NCI-H146 treated with DMSO at 0.1 percent for 48 hours (cell line): ENCODE data around the gene TTYH3.
A peak's percentile ranks its signal among the peaks of the same experiment; 100 is the strongest.

ENCODE experiments used
- DNase-seq: peaks from one replicate; lab custom pipeline; 2025; ENCODE audit not compliant: unreplicated experiment; lab: John Stamatoyannopoulos, UW

The TTYH3 gene

GRCh38 chr7:2614631-2615330, 17.0 kb upstream of the TTYH3 start:
- DNase-seq = no peak

GRCh38 chr7:2616387-2617324, 15.1 kb upstream of the TTYH3 start:
- no peak for DNase-seq

DNA sequence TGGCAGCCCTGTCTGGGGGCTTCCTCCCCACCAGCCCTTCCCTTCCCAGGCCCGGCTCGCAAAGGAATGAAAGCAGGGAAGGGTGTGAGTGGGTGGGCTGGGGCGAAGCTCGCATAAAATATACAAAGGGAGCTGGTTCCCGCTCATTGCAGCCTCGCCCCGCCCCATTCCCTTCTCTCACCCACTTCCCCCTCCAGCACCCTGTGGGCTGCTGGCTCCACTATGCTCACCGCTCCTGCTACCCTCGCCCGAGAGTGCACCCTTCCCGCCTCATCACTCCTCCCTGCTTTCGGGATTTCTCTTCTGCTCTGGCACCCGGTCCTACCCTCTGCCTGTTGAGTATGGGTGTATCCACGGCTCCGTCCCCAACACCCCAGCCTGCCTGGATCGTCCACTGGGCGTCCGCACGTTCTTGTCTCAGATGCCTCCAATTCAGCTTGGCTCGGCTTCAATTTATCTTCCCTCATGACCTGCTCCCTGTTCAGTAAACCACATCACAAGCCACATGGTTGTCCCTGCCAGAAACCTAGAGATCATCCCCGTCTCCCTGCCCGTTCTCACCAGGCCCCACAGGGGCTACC, 14.4 kb upstream of the TTYH3 start:
- DNase-seq = no peak

DNA sequence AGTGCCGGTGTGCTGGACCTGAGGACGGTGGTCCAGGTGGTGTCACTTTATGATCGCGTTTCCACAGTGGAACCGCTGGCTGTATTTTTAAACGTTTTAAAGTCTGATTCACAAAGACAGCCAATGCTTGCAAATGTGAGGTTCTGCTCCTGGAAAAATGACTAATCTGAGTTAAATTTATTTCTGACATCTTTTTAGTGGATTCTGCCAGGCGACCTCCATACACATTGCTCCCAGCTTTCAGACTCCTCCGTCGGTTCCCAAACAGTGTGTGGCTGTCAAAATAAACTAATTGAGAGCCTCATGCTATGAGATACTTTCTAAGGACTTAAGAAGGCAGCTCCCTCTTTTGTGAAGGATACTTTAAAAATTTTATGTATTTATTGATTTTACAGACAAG, 12.7 kb upstream of the TTYH3 start:
- no peak for DNase-seq

GRCh38 chr7:2621061-2621828, 10.5 kb upstream of the TTYH3 start:
- DNase-seq = no peak

DNA sequence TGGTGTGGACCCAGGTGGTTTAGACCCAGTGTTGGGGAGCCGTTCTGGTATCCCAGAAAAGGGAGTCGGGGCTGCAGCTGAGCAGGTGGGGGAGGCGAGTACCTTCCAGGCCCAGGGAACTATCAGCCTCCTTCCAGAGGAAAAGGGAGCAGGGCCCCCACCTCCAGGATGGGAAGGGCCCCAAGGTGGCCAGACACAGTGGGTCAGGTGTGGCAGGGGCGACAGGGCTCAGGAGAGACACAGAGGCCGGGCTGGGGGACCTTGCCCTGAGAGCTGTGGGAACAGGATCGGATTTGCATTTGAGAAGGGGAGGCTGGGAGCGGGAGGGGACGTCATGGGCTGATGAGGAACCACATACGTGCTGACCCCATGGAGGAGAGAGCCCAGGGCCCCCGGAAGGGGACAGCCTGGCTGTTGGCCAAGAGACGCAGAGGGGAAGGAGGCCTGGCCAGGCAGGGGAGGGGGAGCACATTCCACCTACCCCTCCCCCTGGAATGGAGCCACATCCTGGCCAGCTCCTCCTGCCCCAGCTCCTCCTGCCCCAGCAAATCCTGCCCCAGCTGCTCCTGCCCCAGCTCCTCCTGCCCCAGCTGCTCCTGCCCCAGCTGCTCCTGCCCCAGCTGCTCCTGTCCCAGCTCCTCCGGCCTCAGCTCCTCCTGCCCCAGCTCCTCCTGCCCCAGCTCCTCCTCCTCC, 9.7 kb upstream of the TTYH3 start:
- no peak for DNase-seq

DNA sequence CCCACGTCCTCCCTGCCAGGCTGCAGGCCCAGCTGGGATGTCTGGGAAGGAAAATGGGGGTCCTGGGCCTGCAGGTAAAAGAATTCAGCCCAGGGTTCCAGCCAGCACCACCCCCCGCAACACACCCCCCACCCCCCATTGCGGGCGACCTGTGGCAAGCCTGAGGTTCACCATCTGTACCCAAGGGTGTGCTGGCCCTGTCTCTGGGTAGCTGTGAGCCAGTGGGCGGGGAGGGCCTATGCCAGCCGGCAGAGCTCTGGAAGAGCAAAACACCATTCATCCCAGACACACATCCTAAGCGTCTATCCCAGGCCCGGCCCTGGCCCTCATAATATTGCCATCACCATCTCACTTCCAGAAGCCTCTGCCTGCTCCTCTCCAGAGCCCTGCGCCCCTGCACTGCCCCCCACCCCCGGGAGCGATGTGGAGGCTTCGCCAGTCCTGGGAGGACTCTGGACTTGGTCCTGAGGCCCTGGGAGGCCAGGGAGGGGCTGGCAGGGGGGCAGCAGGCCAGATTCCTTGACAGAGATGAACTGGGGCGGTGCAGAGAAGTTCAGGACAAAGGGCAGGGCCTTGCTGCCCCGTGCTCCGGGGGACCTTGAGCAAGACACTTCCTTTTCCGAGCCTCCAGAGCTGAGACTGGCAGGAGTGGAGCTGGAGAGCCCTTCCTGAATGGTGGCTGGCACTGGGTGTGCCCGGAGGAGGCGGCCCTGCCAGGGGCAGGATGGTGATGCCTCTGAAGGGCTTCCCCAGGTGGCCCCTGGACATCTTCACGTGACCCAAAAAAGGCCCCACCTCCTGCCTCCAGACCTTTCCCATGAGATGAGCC, 8.7 kb upstream of the TTYH3 start:
- no peak for DNase-seq

DNA sequence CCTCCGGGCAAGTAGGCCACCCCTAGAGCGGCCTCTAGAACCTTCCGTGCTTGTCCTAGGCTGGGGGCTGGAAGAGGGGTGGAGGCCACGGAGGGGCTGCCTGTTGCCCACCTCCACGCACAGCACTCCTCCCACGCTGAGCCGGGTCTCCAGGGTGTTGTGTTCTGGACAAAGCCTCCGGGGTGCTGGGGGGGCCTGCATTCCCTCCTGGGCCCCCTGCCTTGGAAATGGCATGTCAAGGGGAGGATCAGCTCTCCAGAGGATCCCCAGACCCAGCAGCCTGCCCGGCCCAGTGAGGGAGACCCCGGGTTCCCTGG, 8.1 kb upstream of the TTYH3 start:
- no peak for DNase-seq

GRCh38 chr7:2624293-2624886, 7.4 kb upstream of the TTYH3 start:
- no peak for DNase-seq

DNA sequence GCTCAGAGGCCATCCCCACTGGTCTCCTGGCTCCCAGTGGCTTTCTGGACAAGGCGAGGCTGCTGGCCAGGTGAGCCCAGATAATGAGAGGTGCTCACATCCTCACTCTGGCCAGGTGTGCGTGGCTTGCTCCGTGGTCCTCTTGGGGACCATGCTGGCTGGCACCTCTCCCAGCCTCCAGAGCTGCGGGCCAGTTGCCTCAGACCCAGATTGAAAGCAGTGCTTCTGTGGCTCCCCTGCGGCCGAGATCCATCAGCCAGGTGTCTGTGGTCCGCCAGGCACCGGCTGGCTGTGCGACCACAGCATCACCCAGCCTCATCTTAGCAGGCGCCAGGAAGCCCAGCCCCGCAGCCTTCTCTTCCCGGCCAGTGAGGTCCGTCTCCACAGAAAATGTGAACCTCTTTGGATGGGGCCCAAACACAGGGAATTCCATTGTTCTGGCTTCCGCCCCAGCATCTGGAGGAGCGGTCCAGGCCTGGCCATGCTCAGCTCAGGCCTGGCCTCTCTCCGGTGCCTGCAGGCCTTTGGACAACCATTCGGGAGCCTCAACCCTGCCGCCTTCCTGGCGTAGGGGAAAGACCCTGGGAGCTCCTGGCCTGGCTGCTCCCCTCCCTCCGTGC, 5.2 kb upstream of the TTYH3 start:
- no peak for DNase-seq

DNA sequence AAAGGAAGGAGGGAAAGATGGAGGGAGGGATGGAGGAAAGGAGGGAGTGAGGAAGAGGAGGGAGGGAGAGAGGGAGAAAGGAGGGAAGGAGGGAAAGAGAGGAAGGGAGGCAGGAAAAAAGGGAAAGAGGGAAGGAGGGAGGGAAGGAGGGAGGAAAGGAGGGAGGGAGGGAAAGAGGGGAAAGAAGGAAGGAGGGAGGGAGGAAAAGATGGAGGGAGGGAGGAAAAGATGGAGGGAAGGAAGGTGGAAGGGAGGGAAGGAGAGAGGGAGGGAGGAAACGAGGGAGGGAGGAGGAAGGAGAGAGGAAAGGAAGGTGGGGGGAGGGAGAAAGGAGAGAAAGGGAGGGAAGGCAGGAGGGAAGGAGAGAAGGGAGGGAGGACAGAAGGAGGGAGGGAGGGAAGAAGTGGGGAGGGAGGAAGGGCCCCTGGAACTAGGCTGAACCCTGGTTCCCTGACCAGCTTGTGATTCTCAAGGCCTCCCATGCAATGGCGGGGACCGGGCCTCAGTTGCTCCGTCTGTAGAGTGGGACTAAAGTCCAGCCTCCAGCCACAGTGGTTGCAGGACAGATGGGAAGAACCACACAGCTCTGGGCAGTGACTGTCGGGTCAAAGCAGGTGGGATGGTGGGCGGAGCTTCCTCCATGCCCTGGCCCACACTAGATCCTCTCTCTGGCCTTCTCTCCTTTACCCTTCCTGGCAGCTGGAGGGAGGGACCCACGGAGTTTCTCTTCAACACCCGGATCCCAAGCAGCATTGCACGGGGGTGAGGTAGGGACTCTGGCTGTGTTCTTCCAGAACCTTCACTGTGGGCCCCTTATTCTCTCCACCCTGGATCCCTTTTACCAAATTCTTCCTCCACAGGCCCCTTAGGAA, 4.3 kb upstream of the TTYH3 start:
- no peak for DNase-seq

DNA sequence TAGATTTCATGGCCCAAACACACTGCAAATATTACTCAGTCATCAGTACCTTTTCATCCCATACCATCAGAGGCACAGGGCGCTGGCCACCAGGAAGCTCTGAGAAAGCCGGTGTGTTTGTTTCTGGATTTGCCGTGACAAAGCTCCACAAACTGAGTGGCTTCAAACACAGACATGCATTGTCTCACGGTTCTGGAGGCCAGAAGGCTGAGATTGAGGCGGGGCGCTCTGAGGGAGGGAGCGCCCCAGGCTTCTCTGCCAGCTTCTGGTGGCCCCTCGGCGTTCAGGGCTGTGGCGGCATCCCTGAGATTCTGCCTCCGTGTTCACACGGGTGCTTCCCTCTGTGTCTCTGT, 3.7 kb upstream of the TTYH3 start:
- no peak for DNase-seq

- no peak for DNase-seq
Observed at GRCh38 chr7:2628891-2629290, 2.9 kb upstream of the TTYH3 start.

DNA sequence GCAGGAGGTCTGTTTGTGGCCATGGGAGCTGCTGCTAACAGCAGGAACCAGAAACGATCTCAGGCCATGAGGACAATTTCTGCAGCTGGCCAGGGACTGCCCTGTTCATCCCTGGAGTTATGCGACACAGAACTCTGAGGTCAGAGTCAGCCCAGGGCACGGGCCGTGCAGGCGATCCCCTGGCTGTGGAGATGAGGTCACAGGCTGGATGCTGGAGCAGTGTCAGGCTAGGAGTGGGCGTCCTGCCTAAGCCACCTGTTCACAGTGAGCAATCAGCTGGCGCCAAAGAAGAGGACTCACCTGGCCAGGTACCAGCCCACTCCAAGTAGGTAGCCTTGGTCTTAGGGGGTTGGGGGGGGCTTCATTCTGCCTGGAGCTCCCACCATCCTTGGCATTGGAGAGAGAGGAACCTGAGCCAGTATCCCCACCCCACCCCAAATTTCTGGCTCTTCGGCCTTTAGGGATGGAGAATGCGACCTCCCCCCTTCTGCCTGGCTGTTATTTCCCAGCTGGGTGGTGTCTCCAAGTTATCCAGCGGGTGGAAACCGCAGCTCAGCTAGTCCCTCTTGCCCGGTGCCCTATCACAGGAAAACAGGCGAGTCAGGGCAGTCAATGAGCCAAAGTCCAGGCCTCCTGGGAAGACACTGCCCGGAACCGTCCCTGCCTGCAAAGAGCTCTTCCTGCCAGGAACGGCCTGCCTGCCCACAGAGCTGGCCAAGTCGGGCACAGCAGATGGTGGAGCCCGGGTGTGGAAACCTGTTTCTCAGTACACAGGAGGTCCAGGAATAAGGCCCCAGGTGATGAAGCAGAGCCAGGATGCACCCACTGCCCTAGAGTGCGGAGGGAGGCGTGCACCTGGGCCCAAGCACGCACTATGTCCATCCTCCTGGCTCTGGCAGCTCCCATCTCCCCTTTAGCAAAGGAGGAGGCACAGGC, 1.8 kb upstream of the TTYH3 start:
- DNase-seq = no peak

DNA sequence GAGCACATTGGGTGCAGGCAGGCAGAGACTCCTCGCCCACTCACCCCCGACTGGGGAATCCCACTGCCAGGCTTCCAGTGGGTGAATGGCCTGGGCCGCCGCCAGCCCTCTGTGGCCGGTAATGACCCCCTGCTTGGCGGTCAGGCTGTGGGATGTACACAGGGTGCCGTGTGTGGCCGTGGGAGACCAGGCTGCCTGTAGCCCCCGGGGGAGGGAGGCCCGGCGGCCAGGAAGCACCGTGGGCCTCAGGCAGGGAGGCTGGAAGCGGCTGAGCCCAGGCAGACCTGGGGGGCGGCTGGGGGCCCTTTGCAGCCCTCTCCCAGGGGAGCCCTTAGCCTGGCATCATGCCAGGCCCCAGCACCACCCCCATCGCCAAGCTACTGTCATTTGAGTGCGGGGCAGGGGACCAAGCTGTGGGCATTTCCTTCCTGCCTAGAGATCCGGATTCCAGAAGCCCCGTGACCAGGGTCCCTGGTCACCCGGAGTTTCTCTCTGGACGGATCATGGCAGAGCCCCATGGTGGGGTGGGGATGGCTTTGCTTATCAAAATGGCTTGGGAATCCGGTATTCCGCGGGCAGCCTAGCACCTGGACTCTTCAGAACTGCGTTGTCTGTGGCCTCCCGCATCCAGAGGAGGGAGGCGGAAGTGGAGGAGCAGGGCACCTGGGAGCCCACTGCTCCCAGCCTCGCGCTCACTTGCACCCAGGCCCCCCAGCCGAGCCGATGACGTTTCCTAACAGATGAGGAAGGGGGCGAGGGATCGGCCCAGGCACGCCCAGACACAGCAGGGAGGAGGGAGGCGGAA, 1.1 kb downstream of the TTYH3 start:
- peak; percentile 62 for DNase-seq

GRCh38 chr7:2633538-2634266, 1.9 kb downstream of the TTYH3 start:
- no peak for DNase-seq
